ENCODE results near the gene TMEM179.
"Not testable (repeated sequence)": the region's sequence is repeated elsewhere in the genome, so short reads cannot be mapped to it uniquely, and the experiment has no call there.

GRCh38 chr14:104636846-104637545, 32.4 kb upstream of the TMEM179 start:
- not testable (repeated sequence) for TF ChIP-seq CTCF (IDR thresholded peaks at IDR 0.05; ENCODE audit: poor library complexity); EZH2 (IDR thresholded peaks at IDR 0.05; ENCODE audit: borderline replicate concordance); EZH2phosphoT487 (IDR thresholded peaks at IDR 0.05; ENCODE audit: low read depth, severe bottlenecking, unreplicated experiment)
